K562 (cell line): ENCODE results near the gene FGF12. TPM values are rescaled to one million over a fixed set of nuclear protein-coding genes. Genes with fewer than 3 reads are reported as not detected.

Experiments used
- ATAC-seq: fragments of 200-7000 bp; cut with Tn5 transposase; 3 replicates; pipeline ENCODE4 v1.9.1; 2020; ENCODE audit warnings: moderate library complexity
- BruUV-seq: library from RNA; stranded (reverse); fragments of 400-500 nt; replicated peaks from 2 replicates; lab custom pipeline; 2021; lab: Mats Ljungman, UMichigan
- CTCF ChIA-PET: fragments of 300-600 bp; formaldehyde crosslinking; extraction: SDS; loops from one replicate; lab custom pipeline; 2021; ENCODE audit warnings: low intra/inter-chr PET ratio; lab: Yijun Ruan, JAX
- POLR2A ChIA-PET: fragments of 300-600, 350-650 bp; sonication (Branson Sonifier 250); formaldehyde crosslinking; extraction: SDS; loops from one replicate; lab custom pipeline; 2021; ENCODE audit warnings: antibody characterized with exemption, inconsistent platforms; lab: Yijun Ruan, JAX
- DNase-seq, 4 experiments: peaks; one replicate each; pipeline versions ENCODE4 v3.0.0 to v3.0.0-alpha.2; 2011 to 2018; ENCODE audit warnings: low spot score in 3 of 4, mixed read lengths in 3 of 4; ENCODE audit errors: extremely low read depth in 1 of 4
- FAIRE-seq: peaks from 2 replicates; lab custom pipeline; 2011; peaks lifted over from hg19 to GRCh38; lab: Jason Lieb, UNC
- H2AFZ ChIP-seq: 2 replicates; pipeline ENCODE4 v1.6.0; 2011; ENCODE audit warnings: low read depth, low read length, control low read depth, inconsistent platforms
- H3K27ac ChIP-seq: fragments of 200-600 bp; 3 replicates; pipeline ENCODE4 v1.8.0; 2011; ENCODE audit warnings: low read depth, mild to moderate bottlenecking, control low read depth, inconsistent platforms, low read length, moderate library complexity, mixed read lengths; ENCODE audit errors: extremely low read depth
- H3K27me3 ChIP-seq, 2 experiments: fragments of 300-600 bp in 1 of 2; 2 replicates in 1 of 2; 3 replicates in 1 of 2; pipeline versions ENCODE4 v1.6.0 to v1.8.0; 2011; ENCODE audit warnings: inconsistent platforms in 2 of 2, low read length in 2 of 2, mild to moderate bottlenecking in 1 of 2, mixed read lengths in 1 of 2, moderate library complexity in 1 of 2; ENCODE audit not compliant: control insufficient read depth in 2 of 2, insufficient read depth in 2 of 2
- H3K36me3 ChIP-seq: fragments of 300-600 bp; 3 replicates; pipeline ENCODE4 v1.8.0; 2011; ENCODE audit warnings: mild to moderate bottlenecking, low read length, inconsistent platforms; ENCODE audit not compliant: control insufficient read depth, insufficient read depth
- H3K4me1 ChIP-seq, 2 experiments: fragments of 200-600 bp in 1 of 2; replicated peaks in 1 of 2; 2 replicates in 1 of 2; 3 replicates in 1 of 2; pipeline versions ENCODE4 v1.5.1 to v1.8.0; 2011; ENCODE audit warnings: inconsistent platforms in 2 of 2, low read length in 2 of 2, mild to moderate bottlenecking in 1 of 2, mixed read lengths in 1 of 2, moderate library complexity in 1 of 2; ENCODE audit not compliant: control insufficient read depth in 2 of 2, insufficient read depth in 2 of 2
- H3K4me2 ChIP-seq: 2 replicates; pipeline ENCODE4 v1.6.1; 2011; ENCODE audit warnings: low read length, control low read depth, inconsistent platforms, mixed read lengths; ENCODE audit not compliant: insufficient read depth
- H3K4me3 ChIP-seq: fragments of 200-600 bp; sonication (generic), shearing (Covaris generic); 2 replicates; pipeline ENCODE4 v1.5.1; 2016; ENCODE audit warnings: control low read depth, inconsistent platforms
- H3K79me2 ChIP-seq: fragments of 200-600 bp; 3 replicates; pipeline ENCODE4 v1.8.0; 2011; ENCODE audit warnings: low read length, inconsistent platforms; ENCODE audit not compliant: control insufficient read depth, insufficient read depth
- H3K9ac ChIP-seq, 2 experiments: 2 replicates each; pipeline versions ENCODE4 v1.6.0 to v1.6.1; 2011; ENCODE audit warnings: low read depth in 2 of 2, low read length in 2 of 2, control low read depth in 1 of 2, inconsistent platforms in 1 of 2, mild to moderate bottlenecking in 1 of 2, mixed read lengths in 1 of 2; ENCODE audit not compliant: insufficient read depth in 1 of 2
- H3K9me1 ChIP-seq: one replicate; pipeline ENCODE4 v1.6.0; 2011; ENCODE audit warnings: inconsistent platforms, mild to moderate bottlenecking, low read length, moderate library complexity; ENCODE audit not compliant: control insufficient read depth, insufficient read depth
- H3K9me3 ChIP-seq: replicated peaks from 2 replicates; pipeline ENCODE4 v1.5.1; 2011; ENCODE audit warnings: low read depth, low read length, inconsistent platforms; ENCODE audit not compliant: control insufficient read depth, insufficient read depth
- H4K20me1 ChIP-seq: replicated peaks from 2 replicates; pipeline ENCODE4 v1.6.1; 2011; ENCODE audit warnings: low read length, inconsistent platforms, mixed read lengths; ENCODE audit not compliant: control insufficient read depth, insufficient read depth
- CBX8 ChIP-seq: fragments of 200-600 bp; sonication (generic); IDR thresholded peaks from 2 replicates; pipeline ENCODE4 v1.6.1; 2012; ENCODE audit warnings: borderline replicate concordance, mixed run types, low read depth, mild to moderate bottlenecking, moderate library complexity, mixed read lengths, low read length, control low read depth, inconsistent platforms; ENCODE audit not compliant: poor library complexity, severe bottlenecking; ENCODE audit errors: extremely low read depth
- CEBPG ChIP-seq, 3 experiments: fragments of 200-800 bp in 1 of 3; sonication (Bioruptor generic) in 1 of 3; sonication (generic) in 1 of 3; formaldehyde crosslinking in 1 of 3; IDR thresholded peaks in 2 of 3; conservative IDR thresholded peaks in 1 of 3; 2 replicates each; pipeline versions ENCODE4 v1.6.1 to v1.8.0; 2016 to 2022; ENCODE audit warnings: missing compliant biosample characterization in 2 of 3, missing genetic modification characterization in 2 of 3, mild to moderate bottlenecking in 1 of 3, missing genetic modification reagents in 1 of 3
- HNRNPUL1 ChIP-seq: fragments of 200-400 bp; formaldehyde crosslinking; IDR thresholded peaks from 2 replicates; pipeline ENCODE4 v1.6.1; 2017; ENCODE audit warnings: low read length
- KDM2B ChIP-seq: fragments of 250-450 bp; sonication (Bioruptor Pico); IDR thresholded peaks from 2 replicates; pipeline ENCODE4 v1.8.0; 2021; ENCODE audit warnings: mild to moderate bottlenecking, moderate library complexity
- NCOA2 ChIP-seq, 2 experiments: fragments of 450-650 bp; IDR thresholded peaks; 2 replicates each; pipeline ENCODE4 v1.6.1; 2018; ENCODE audit warnings: mild to moderate bottlenecking in 2 of 2, moderate library complexity in 1 of 2; ENCODE audit not compliant: partially characterized antibody in 2 of 2
- PHTF2 ChIP-seq: fragments of 250-450 bp; sonication (Bioruptor Pico); IDR thresholded peaks from 2 replicates; pipeline ENCODE4 v1.5.0; 2021; ENCODE audit warnings: mild to moderate bottlenecking
- SMARCC2 ChIP-seq: fragments of 450-650 bp; IDR thresholded peaks from 2 replicates; pipeline ENCODE4 v1.6.1; 2017; ENCODE audit warnings: antibody characterized with exemption, moderate library complexity, mild to moderate bottlenecking, low read depth
- WGBS: fragments of 100-300 bp; shearing (Covaris generic); methylation state at CpG from one replicate; pipeline ENCODE4 v1.1.6; 2016; ENCODE audit warnings: low coverage, mixed read lengths; ENCODE audit not compliant: insufficient coverage; ENCODE audit errors: missing lambda C conversion rate; 5-methylcytosine and 5-hydroxymethylcytosine counted together
- in situ Hi-C: fragments of 300-500 bp; cut with MboI; formaldehyde crosslinking; loops from 4 replicates; pipeline ENCODE4 v1.15.0; 2018; ENCODE audit warnings: inconsistent platforms, mixed read lengths
- intact Hi-C: fragments of 100-400 bp; cut with micrococcal nuclease; formaldehyde crosslinking; loops from 2 replicates; pipeline ENCODE4 v1.14.2; 2022
- polyA plus RNA-seq, 8 experiments: library from polyadenylated mRNA; depleted of rRNA in 4 of 8; stranded (reverse) in 5 of 8; unstranded in 3 of 8; fragments of >200 nt; fragmentation: Nextera tagmentation in 2 of 8; fragmentation: Illumina TruSeq in 1 of 8; extraction: Ambion mirVana in 2 of 8; extraction: Trizol in 1 of 8; gene quantifications; 2 replicates each; pipeline versions ENCODE4 v1.2.1 to v1.2.3, GENCODE V29; 2011 to 2014; ENCODE audit warnings: inconsistent platforms in 1 of 8, missing spikeins in 1 of 8
- total RNA-seq, 7 experiments: library from RNA; depleted of rRNA in 6 of 7; stranded (reverse); fragments of >200 nt in 6 of 7; fragmentation: Illumina TruSeq in 2 of 7; extraction: Trizol in 2 of 7; gene quantifications; 2 replicates each; pipeline versions ENCODE4 v1.2.1 to v1.2.3, GENCODE V29; 2011 to 2021; ENCODE audit warnings: low replicate concordance in 1 of 7
- TF ChIP-seq, protein P1 (sequence below): fragments of 450-650 bp; formaldehyde crosslinking; IDR thresholded peaks from 2 replicates; pipeline ENCODE4 v1.4.0; 2020; ENCODE audit warnings: mild to moderate bottlenecking
- TF ChIP-seq, protein P2 (sequence below): sonication (generic); formaldehyde crosslinking; IDR thresholded peaks from 2 replicates; pipeline ENCODE4 v1.8.0; 2022; ENCODE audit warnings: missing genetic modification reagents, mild to moderate bottlenecking, borderline replicate concordance

The FGF12 gene
- total and polyA plus RNA-seq, 9 of the 15 experiments (the other 6 are each of a cell fraction or from before 2014, with no cell fraction given), result not detected

DNA sequence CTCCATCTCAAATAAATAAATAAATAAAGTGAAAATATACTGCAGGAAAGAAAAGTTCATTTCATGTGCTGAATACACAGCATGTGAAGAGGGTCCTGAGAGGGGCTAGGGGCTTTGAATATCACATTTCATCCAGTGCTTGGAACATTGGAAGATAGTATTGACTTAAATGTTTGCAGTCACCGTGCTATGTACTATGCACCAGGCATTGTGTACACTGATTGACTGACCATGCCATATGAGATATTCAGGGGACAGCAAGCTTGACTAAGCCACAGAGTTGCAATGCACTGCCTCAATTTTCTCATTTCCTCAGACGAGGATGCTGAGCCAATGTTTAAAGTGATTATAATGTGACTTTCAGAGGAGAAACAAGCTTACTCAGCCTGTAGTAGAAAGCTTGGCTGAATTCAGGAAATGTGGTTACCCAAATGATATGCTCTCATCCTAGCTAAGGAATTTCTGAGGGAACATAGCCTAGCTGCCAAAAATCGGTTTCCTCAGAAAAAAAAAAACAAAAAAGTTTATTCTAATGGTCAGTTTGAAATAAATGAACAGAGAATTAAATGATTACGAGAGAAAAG lies 557.9 kb downstream of the FGF12 start:
- Histone ChIP-seq H3K9me3 (no peaks in the 10 kb centered on the region; the same call in 1 of the 2 replicates), H3K27me3 (no peaks in the 10 kb centered on the region), H3K4me1 (no peaks in the 10 kb centered on the region), H2AFZ (no peak overlapping the region), H3K4me2 (no peak overlapping the region), H3K9me1 (no peaks in the 10 kb centered on the region), H3K4me3 (no peak overlapping the region), H3K79me2 (no peaks in the 10 kb centered on the region), H3K27ac (no peak overlapping the region), H3K9ac (no peak overlapping the region), H3K36me3 (no peaks in the 10 kb centered on the region), H4K20me1 (no peaks in the 10 kb centered on the region)
- ATAC-seq, result no peak
- no peak for FAIRE-seq
- TF ChIP-seq HNRNPUL1 (no peak), NCOA2 (IDR thresholded peaks at IDR 0.05; ENCODE audit: partially characterized antibody in 2 of 2) (no peak)
- WGBS, result 0% methylated on average over 4 of the region's 4 CpGs
- intact Hi-C loops, result no loop called here
- in situ Hi-C loops, result no loop called here
- CTCF ChIA-PET, result no interaction called here
- POLR2A ChIA-PET, result no interaction called here
- DNase-seq, result no peak
- no TSS peak for BruUV-seq

DNA sequence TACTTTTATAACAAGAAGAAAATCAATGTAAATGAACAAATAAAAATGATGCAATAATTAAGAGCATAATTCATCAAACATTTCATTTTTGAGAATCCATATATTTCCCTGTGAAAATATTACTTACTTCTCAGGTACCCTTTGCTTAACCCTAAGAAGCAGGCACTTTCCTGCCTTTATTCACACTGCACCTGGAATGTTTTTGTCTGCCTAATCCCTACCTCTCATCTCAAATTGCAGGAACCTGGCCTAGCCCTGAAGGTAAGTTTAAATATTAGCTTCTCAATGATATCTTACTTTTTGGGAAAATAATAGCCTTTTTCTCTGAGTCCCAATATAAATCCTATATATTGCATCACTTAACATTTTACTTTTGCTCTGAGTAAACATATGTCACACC lies 559.1 kb downstream of the FGF12 start:
- no peaks in the 10 kb centered on the region for H3K36me3 ChIP-seq
- H3K9ac ChIP-seq, result no peak overlapping the region
- FAIRE-seq, result no peak
- H3K79me2 ChIP-seq, result no peaks in the 10 kb centered on the region
- no peaks in the 10 kb centered on the region for H3K4me1 ChIP-seq
- H3K27ac ChIP-seq, result no peak overlapping the region
- no peak for TF ChIP-seq KDM2B (CRISPR knock-in tag)
- TF ChIP-seq, protein P1, sequence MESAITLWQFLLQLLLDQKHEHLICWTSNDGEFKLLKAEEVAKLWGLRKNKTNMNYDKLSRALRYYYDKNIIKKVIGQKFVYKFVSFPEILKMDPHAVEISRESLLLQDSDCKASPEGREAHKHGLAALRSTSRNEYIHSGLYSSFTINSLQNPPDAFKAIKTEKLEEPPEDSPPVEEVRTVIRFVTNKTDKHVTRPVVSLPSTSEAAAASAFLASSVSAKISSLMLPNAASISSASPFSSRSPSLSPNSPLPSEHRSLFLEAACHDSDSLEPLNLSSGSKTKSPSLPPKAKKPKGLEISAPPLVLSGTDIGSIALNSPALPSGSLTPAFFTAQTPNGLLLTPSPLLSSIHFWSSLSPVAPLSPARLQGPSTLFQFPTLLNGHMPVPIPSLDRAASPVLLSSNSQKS (CRISPR knock-in tag), result no peak
- no peak for TF ChIP-seq PHTF2 (CRISPR knock-in tag)
- TF ChIP-seq, protein P2, sequence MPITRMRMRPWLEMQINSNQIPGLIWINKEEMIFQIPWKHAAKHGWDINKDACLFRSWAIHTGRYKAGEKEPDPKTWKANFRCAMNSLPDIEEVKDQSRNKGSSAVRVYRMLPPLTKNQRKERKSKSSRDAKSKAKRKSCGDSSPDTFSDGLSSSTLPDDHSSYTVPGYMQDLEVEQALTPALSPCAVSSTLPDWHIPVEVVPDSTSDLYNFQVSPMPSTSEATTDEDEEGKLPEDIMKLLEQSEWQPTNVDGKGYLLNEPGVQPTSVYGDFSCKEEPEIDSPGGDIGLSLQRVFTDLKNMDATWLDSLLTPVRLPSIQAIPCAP, result no peak
- no peak for TF ChIP-seq CBX8
- no peak for TF ChIP-seq CEBPG (CRISPR knock-in tag; IDR thresholded peaks at IDR 0.05)
- peak in 1 of 2 experiments; percentile 74; a peak in 1 of 4 replicates for TF ChIP-seq CEBPG (tag; conservative IDR thresholded peaks at IDR 0.05 in 1 of 2, IDR thresholded peaks at IDR 0.05 in 1 of 2)
- no peak for TF ChIP-seq SMARCC2
- CTCF ChIA-PET, result no interaction called here
- H3K4me3 ChIP-seq, result no peak overlapping the region
- POLR2A ChIA-PET, result no interaction called here
- no TSS peak for BruUV-seq
- no peak overlapping the region for H3K4me2 ChIP-seq
- no peaks in the 10 kb centered on the region for H4K20me1 ChIP-seq
- no peak overlapping the region for H2AFZ ChIP-seq
- DNase-seq, result no peak
- intact Hi-C loops (no loop called here), in situ Hi-C loops (no loop called here)
- H3K27me3 ChIP-seq, result no peaks in the 10 kb centered on the region
- no peak for ATAC-seq
- H3K9me3 ChIP-seq, result no peaks in the 10 kb centered on the region; the same call in 1 of the 2 replicates
- H3K9me1 ChIP-seq, result no peaks in the 10 kb centered on the region
